Stimulated activated memory B cell treated with anti-CD40 and anti-IgM and Interleukin-4, amounts not matched to agents 10 μg/mL and 1 μg/mL and 100 μg/mL, for 72 hours (primary cell): ENCODE data around the gene TOP3A.

Experiments used
- ATAC-seq: fragments of 150-1000 bp; cut with Tn5 transposase; 2 replicates; pipeline ENCODE4 v1.10.0; 2021
- H3K27ac Mint-ChIP-seq: one replicate; pipeline ENCODE4 v1.8.0; 2022; ENCODE audit warnings: mild to moderate bottlenecking, mixed read lengths
- H3K27me3 Mint-ChIP-seq: one replicate; pipeline ENCODE4 v1.8.0; 2022; ENCODE audit warnings: mixed read lengths
- H3K36me3 Mint-ChIP-seq: one replicate; pipeline ENCODE4 v1.8.0; 2022; ENCODE audit warnings: mixed read lengths
- H3K4me1 Mint-ChIP-seq: one replicate; pipeline ENCODE4 v1.8.0; 2022; ENCODE audit warnings: mixed read lengths
- H3K4me3 Mint-ChIP-seq: one replicate; pipeline ENCODE4 v1.8.0; 2022; ENCODE audit warnings: mild to moderate bottlenecking, moderate library complexity, mixed read lengths
- H3K9me3 Mint-ChIP-seq: one replicate; pipeline ENCODE4 v1.8.0; 2022; ENCODE audit warnings: mixed read lengths

TOP3A gene

GRCh38 chr17:18256351-18256750 lies 58.4 kb downstream of the TOP3A start:
- no peak for ATAC-seq
- H3K4me1 Mint-ChIP-seq = peaks cover 29% of the 10 kb centered on the region
- no peak overlapping the region for H3K4me3 Mint-ChIP-seq
- H3K9me3 Mint-ChIP-seq = no peaks in the 10 kb centered on the region
- H3K36me3 Mint-ChIP-seq = peaks cover 28% of the 10 kb centered on the region
- H3K27ac Mint-ChIP-seq = no peak overlapping the region
- H3K27me3 Mint-ChIP-seq = no peaks in the 10 kb centered on the region

- Mint-ChIP-seq H3K36me3 (peaks cover 39% of the 10 kb centered on the region), H3K27ac (no peak overlapping the region), H3K9me3 (no peaks in the 10 kb centered on the region), H3K27me3 (no peaks in the 10 kb centered on the region), H3K4me1 (peaks cover 22% of the 10 kb centered on the region), H3K4me3 (no peak overlapping the region)
- no peak for ATAC-seq
Measured at GRCh38 chr17:18254888-18255649, 59.7 kb downstream of the TOP3A start.

GRCh38 chr17:18253947-18254821 lies 60.6 kb downstream of the TOP3A start:
- no peaks in the 10 kb centered on the region for H3K27me3 Mint-ChIP-seq
- ATAC-seq = no peak
- no peak overlapping the region for H3K27ac Mint-ChIP-seq
- H3K4me1 Mint-ChIP-seq = peaks cover 16% of the 10 kb centered on the region
- H3K36me3 Mint-ChIP-seq = peaks cover 41% of the 10 kb centered on the region
- H3K4me3 Mint-ChIP-seq = no peak overlapping the region
- no peaks in the 10 kb centered on the region for H3K9me3 Mint-ChIP-seq

GRCh38 chr17:18253187-18253884 lies 61.5 kb downstream of the TOP3A start:
- H3K4me1 Mint-ChIP-seq = peaks cover 21% of the 10 kb centered on the region
- no peaks in the 10 kb centered on the region for H3K27me3 Mint-ChIP-seq
- H3K4me3 Mint-ChIP-seq = no peak overlapping the region
- ATAC-seq = no peak
- peaks cover 48% of the 10 kb centered on the region for H3K36me3 Mint-ChIP-seq
- H3K9me3 Mint-ChIP-seq = no peaks in the 10 kb centered on the region
- no peak overlapping the region for H3K27ac Mint-ChIP-seq

GRCh38 chr17:18252160-18252559 lies 62.6 kb downstream of the TOP3A start:
- no peaks in the 10 kb centered on the region for H3K27me3 Mint-ChIP-seq
- H3K36me3 Mint-ChIP-seq = peaks cover 57% of the 10 kb centered on the region
- no peak for ATAC-seq
- H3K9me3 Mint-ChIP-seq = no peaks in the 10 kb centered on the region
- no peak overlapping the region for H3K27ac Mint-ChIP-seq
- no peak overlapping the region for H3K4me3 Mint-ChIP-seq
- peaks cover 21% of the 10 kb centered on the region for H3K4me1 Mint-ChIP-seq

GRCh38 chr17:18251204-18251603 lies 63.6 kb downstream of the TOP3A start:
- H3K36me3 Mint-ChIP-seq = peaks cover 64% of the 10 kb centered on the region
- no peak for ATAC-seq
- H3K4me1 Mint-ChIP-seq = peaks cover 17% of the 10 kb centered on the region
- no peaks in the 10 kb centered on the region for H3K27me3 Mint-ChIP-seq
- no peak overlapping the region for H3K27ac Mint-ChIP-seq
- H3K4me3 Mint-ChIP-seq = no peak overlapping the region
- no peaks in the 10 kb centered on the region for H3K9me3 Mint-ChIP-seq

GRCh38 chr17:18250708-18251107 lies 64.1 kb downstream of the TOP3A start:
- Mint-ChIP-seq H3K9me3 (no peaks in the 10 kb centered on the region), H3K4me1 (peaks cover 17% of the 10 kb centered on the region), H3K36me3 (peaks cover 64% of the 10 kb centered on the region), H3K4me3 (no peak overlapping the region), H3K27ac (no peak overlapping the region), H3K27me3 (no peaks in the 10 kb centered on the region)
- no peak for ATAC-seq

- Mint-ChIP-seq H3K36me3 (peaks cover 68% of the 10 kb centered on the region), H3K27me3 (no peaks in the 10 kb centered on the region), H3K4me3 (no peak overlapping the region), H3K4me1 (peaks cover 17% of the 10 kb centered on the region), H3K27ac (no peak overlapping the region), H3K9me3 (no peaks in the 10 kb centered on the region)
- ATAC-seq = no peak
Measured at GRCh38 chr17:18250259-18250658, 64.5 kb downstream of the TOP3A start.

GRCh38 chr17:18248811-18249210 lies 66.0 kb downstream of the TOP3A start:
- Mint-ChIP-seq H3K36me3 (peaks cover 61% of the 10 kb centered on the region), H3K9me3 (no peaks in the 10 kb centered on the region), H3K27ac (no peak overlapping the region), H3K4me1 (peaks cover 17% of the 10 kb centered on the region), H3K4me3 (no peak overlapping the region), H3K27me3 (no peaks in the 10 kb centered on the region)
- no peak for ATAC-seq

GRCh38 chr17:18248300-18248731 lies 66.5 kb downstream of the TOP3A start:
- Mint-ChIP-seq H3K4me3 (no peak overlapping the region), H3K36me3 (peaks cover 61% of the 10 kb centered on the region), H3K4me1 (peaks cover 17% of the 10 kb centered on the region), H3K27ac (no peak overlapping the region), H3K9me3 (no peaks in the 10 kb centered on the region), H3K27me3 (no peaks in the 10 kb centered on the region)
- ATAC-seq = peak; percentile 73

GRCh38 chr17:18247613-18248001 lies 67.2 kb downstream of the TOP3A start:
- Mint-ChIP-seq H3K27ac (peak overlapping the region; percentile 23), H3K36me3 (peaks cover 54% of the 10 kb centered on the region), H3K4me3 (no peak overlapping the region), H3K9me3 (no peaks in the 10 kb centered on the region), H3K4me1 (peaks cover 17% of the 10 kb centered on the region), H3K27me3 (no peaks in the 10 kb centered on the region)
- no peak for ATAC-seq

GRCh38 chr17:18246880-18247612 lies 67.7 kb downstream of the TOP3A start:
- H3K36me3 Mint-ChIP-seq = peaks cover 49% of the 10 kb centered on the region
- peak overlapping the region; percentile 23 for H3K27ac Mint-ChIP-seq
- H3K4me1 Mint-ChIP-seq = peaks cover 17% of the 10 kb centered on the region
- no peaks in the 10 kb centered on the region for H3K27me3 Mint-ChIP-seq
- no peak overlapping the region for H3K4me3 Mint-ChIP-seq
- H3K9me3 Mint-ChIP-seq = no peaks in the 10 kb centered on the region
- ATAC-seq = peak; percentile 71

GRCh38 chr17:18246109-18246725 lies 68.6 kb downstream of the TOP3A start:
- Mint-ChIP-seq H3K27ac (no peak overlapping the region), H3K36me3 (peaks cover 41% of the 10 kb centered on the region), H3K9me3 (no peaks in the 10 kb centered on the region), H3K4me3 (no peak overlapping the region), H3K27me3 (no peaks in the 10 kb centered on the region), H3K4me1 (peaks cover 17% of the 10 kb centered on the region)
- ATAC-seq = no peak

GRCh38 chr17:18245038-18245776 lies 69.6 kb downstream of the TOP3A start:
- Mint-ChIP-seq H3K9me3 (no peaks in the 10 kb centered on the region), H3K4me1 (peaks cover 17% of the 10 kb centered on the region), H3K4me3 (no peak overlapping the region), H3K27ac (no peak overlapping the region), H3K36me3 (peaks cover 32% of the 10 kb centered on the region), H3K27me3 (no peaks in the 10 kb centered on the region)
- ATAC-seq = no peak
